Subcutaneous adipose tissue (tissue), 4 donors: ENCODE results near the gene FOXL3. TPM values are rescaled to one million over a fixed set of nuclear protein-coding genes. Genes with fewer than 3 reads are reported as not detected.

Source experiments
- CTCF ChIP-seq: fragments of 450-650 bp; IDR thresholded peaks from one replicate; pipeline ENCODE4 v1.5.1; 2016; ENCODE audit warnings: low read depth, mild to moderate bottlenecking, control low read depth, antibody characterized with exemption, moderate library complexity
- total RNA-seq, 4 donors: library from RNA; depleted of rRNA; stranded (reverse); fragments of >200 nt; gene quantifications; one replicate each; pipeline ENCODE4 v1.1.0, GENCODE V29; 2016

The FOXL3 gene
- total RNA-seq, 4 donors from 2014 or later, result not detected

GRCh38 chr7:302054-302992 lies 12.4 kb downstream of the FOXL3 start:
- no peak for TF ChIP-seq CTCF

- TF ChIP-seq CTCF, result no peak
Observed at GRCh38 chr7:303425-303824, 13.5 kb downstream of the FOXL3 start.

GRCh38 chr7:303884-304573 lies 14.1 kb downstream of the FOXL3 start:
- no peak for TF ChIP-seq CTCF

- TF ChIP-seq CTCF, result no peak
Observed at GRCh38 chr7:304574-305409, 14.8 kb downstream of the FOXL3 start.

- no peak for TF ChIP-seq CTCF
Observed at GRCh38 chr7:305410-306151, 15.6 kb downstream of the FOXL3 start.

- no peak for TF ChIP-seq CTCF
Observed at GRCh38 chr7:307970-308369, 18.0 kb downstream of the FOXL3 start.
